ENCODE results near the gene SLC10A4. TPM values are rescaled to one million over a fixed set of nuclear protein-coding genes. Genes with fewer than 3 reads are reported as not detected.

SLC10A4 gene
- total RNA-seq, 1 donor from 2014 or later, result not detected

DNA sequence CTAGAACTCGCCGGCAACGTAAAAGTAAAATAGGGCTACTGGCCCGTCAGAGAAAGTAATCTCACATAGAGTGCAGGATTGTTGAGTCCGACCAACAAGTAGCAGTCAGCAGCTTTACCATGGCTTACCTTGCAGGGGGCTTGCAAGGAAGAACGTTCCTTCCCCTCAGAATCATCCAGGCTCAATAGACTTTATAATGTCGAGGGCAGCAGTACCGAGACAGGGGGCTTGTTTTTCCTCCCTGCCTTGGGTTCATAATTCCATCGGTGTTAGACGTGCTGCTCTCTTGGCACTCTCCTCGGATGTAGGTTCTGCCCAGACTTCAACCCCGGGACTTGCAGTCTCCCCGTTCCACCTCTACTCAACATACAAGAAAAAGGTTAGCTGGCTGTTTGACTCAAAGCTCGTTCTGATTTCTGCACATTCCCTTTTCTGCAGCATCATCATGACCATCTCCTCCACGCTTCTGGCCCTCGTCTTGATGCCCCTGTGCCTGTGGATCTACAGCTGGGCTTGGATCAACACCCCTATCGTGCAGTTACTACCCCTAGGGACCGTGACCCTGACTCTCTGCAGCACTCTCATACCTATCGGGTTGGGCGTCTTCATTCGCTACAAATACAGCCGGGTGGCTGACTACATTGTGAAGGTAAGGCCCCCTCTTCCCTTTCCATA, 1.5 kb downstream of the SLC10A4 start:
- DNase-seq (ENCODE audit: low read depth, low spot score), result no peak

DNA sequence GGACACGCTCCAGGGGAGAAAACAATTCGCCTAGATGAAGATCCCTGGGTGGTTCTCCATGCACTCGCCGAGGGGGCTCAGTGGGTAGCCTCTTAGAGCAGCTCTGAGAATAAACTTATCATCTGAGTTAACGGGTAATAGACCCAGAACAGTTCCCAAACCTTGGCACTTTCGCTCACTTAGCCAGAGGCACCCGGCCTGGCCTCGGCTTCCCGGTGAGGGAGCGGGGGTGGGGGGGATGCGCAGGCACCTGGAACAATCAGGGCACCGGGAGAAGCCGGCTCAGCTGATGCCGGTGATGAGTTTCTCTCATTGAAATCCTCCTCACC, 6.5 kb downstream of the SLC10A4 start:
- no peak for DNase-seq (ENCODE audit: low read depth, low spot score)

DNA sequence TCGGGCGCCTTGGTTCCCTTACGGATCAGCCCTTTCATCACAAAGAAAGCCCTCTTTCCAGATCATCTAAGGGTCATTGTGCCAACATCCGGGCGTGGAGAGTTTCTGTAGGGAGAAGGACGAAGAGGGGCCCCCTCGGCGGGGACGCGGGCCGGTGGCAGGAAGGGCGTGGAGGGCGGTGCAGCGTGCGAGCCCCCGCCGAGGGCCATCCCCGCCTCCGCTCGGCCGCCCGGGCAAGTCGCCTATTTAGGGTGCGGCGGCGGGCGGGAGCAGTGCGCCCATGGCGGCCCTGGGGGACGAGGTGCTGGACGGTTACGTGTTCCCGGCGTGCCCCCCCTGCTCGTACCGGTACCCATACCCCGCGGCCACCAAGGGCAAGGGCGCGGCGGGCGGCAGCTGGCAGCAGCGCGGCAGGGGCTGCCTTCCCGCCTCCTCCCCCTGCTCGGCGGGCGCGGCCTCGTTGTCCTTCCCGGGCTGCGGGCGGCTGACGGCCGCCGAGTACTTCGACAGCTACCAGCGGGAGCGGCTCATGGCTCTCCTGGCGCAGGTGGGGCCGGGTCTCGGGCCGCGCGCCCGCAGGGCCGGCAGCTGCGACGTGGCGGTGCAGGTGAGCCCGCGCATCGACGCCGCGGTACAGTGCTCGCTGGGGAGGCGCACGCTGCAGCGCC, 7.0 kb downstream of the SLC10A4 start, which contains the start of gene ZAR1:
Gene ZAR1 (plus strand): TSS at position 241 of the 668 bp plus-strand sequence. CDS start 40 bp downstream, at position 281.
- no peak for DNase-seq (ENCODE audit: low read depth, low spot score)

DNA sequence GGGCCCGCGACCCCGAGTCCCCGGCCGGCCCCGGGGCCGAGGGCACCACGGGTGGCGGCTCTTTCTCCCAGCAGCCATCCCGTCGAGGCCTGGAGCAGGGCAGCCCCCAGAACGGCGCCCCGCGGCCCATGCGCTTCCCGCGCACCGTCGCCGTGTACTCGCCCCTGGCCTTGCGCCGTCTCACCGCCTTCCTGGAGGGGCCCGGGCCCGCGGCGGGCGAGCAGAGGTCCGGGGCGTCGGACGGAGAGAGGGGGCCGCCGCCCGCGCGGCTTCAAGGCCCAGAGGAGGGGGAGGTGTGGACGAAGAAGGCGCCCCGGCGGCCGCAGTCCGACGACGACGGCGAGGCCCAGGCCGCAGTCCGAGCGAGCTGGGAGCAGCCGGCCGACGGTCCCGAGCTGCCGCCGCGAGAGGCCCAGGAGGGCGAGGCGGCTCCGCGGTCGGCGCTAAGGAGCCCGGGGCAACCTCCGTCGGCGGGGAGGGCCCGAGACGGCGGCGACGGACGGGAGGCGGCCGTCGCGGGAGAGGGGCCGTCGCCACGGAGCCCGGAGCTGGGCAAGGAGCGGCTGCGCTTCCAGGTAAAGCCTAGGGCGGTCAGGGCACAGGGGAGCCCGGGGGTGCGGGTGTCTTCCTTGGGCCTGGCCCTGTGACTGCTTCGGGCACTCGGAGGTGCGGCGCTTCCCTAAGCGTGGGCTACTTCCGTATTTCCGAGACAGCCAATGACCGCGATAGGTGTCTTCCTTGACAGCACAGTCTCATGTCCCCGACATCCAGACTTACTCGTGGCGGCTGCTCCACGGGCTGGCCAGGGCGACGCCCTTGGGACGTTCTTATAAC, 7.8 kb downstream of the SLC10A4 start:
- DNase-seq (ENCODE audit: low read depth, low spot score), result no peak

DNA sequence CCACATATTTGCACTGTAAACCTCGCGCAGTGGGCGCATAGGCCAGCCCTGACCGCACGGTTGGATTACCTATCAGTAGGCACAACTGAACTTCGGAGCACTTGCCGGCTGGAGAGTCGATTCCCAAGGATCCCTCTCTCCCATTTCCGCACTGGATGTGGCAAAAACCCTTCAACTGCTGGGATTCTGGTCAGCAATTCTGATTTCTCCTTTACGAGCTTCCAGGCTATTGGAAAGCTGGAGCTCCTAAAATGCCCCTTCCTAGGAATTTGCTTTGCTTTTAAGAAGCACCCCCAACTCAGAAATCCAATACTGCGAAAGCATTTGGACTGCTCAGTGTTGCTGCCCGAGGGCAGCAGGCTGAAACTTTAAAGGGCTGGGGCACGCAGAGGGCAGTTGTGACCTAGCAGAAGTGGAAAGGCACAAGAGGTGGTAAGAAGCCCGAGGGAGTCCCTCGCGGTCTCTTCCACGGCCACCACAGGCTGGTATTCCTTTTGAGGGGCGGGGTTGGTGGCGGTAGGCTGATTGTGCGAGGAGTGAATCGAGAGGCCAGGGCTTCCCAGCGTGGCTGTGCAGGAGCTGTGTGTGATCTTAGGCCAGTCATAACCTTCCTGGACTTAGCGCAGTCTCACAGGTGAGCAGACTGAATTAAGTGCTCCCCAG, 8.5 kb downstream of the SLC10A4 start:
- no peak for DNase-seq (ENCODE audit: low read depth, low spot score)

DNA sequence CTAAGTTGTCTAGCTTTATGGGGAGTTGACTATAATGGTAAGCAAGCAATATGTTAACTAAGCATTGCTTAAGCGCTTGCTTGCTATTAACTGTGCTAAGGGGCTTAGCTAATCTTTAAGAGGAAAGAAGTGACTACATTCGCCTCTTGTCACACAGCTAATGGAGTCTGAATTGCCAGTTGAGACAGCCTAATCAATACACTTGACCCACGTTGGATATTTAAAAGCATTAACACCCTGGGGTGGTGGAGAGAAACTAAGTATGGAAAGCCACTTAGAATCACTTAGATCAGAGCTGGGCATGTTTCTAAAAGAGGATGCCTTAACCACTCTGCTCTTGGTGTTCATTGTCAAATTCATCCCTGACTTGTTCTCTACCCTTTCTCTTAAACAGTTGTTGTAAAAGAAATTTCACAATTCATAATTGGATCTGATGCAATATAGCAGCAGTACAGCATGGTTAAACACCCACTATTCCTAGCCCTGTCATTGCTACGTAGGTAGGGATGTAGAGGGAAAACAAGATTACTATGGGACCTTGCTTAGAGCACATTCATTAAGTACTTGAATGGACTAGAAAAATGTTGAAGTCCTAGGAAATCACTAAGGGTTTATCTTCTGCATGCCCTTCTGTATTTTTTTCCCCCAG, 10.4 kb downstream of the SLC10A4 start:
- DNase-seq (ENCODE audit: low read depth, low spot score), result no peak

DNA sequence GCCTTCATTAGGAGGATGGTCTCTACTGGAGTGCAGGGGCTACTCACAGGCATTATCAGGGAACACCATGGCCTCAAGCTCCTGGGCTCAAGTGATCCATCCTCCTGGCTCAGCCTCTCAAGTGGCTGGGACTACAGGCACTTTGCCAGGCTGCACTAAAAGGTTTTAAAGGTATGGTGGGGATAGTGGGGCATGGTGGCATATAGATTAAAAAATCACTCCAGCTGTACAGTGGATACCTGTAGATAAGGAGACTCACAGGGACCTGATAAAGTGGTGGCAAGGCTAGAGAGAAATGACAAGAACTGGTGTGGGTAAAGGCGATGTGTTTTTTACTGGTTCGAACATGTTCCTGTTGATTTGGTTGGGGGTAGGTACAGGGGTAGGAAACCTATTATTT, 12.8 kb downstream of the SLC10A4 start:
- DNase-seq (ENCODE audit: low read depth, low spot score), result no peak

DNA sequence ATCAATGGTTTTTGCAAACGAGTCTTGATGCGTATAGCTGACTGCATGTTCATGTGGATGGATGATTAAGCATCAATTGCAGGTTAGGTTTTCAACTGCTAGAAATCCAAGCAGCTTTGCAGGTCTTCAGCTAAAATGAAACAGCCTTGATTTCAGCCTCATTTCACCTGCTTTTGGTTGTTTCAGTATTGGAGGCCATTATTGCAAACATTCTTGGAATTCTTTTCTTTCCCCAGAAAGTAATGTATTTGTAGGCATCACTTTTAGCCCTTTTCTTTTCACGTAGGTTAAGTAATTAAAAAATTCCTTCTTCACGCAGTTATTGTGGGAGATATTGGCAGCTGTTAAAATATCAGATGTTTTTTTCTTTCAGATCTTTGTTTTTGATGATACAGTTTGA, 15.8 kb downstream of the SLC10A4 start:
- DNase-seq (ENCODE audit: low read depth, low spot score), result no peak

DNA sequence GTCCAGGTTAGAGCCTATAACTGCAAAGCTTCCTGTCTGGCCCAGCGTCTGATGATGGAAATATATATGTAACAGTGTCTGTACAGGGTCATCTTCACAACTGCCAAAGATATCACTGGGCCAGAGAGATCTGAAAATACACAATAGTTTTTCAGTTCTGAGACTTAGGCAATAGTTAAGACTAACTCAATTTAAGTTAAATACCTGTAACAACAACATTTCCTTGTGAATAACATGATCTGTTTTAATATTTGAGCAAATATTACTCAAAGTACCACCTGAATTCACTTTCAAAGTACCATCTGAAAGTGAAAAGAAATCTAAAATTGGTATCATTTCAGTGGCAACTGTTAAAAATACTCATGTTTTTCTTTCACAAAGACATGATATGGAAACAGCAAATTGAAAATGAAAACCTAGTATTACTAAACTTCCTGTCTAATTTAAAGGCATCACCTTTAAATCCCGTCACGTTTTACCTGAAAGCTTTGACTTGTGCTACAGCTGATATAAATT, 16.5 kb downstream of the SLC10A4 start:
- DNase-seq (ENCODE audit: low read depth, low spot score), result no peak

DNA sequence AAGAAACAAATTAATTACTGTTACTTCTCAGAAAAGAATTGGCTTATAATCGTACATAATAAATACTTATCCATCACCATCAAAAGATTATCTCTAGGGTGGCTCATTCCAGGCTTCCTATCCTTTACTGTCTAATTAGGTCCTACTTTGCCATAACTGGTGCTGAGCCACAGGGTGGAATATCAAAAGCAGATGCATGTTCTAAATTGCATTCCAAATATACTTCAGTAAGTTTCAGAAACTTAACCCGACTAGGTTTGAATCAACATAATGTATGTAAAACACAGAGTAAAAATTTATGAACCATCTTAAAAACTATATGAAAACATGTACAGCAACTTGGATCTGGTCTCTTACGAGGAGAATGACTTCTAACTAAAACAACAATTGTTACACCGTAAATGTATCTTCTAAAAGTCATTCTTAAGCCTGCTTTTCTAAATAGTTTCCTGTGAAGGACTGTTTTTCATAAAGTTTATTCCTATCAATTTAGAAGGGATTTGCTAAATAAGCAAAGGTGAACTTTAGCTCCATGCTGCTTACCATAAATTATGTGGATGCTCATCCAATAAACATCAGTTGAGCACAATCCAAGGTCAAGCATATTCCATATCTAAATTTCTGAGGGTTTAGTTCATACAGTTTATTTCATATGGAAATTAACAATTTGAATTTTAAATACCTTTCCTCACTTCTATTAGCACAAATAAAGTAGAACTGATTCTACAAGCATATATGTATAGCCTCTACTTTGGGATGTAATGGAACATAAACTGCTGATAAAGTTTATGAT, 20.3 kb downstream of the SLC10A4 start:
- DNase-seq (ENCODE audit: low read depth, low spot score), result no peak

DNA sequence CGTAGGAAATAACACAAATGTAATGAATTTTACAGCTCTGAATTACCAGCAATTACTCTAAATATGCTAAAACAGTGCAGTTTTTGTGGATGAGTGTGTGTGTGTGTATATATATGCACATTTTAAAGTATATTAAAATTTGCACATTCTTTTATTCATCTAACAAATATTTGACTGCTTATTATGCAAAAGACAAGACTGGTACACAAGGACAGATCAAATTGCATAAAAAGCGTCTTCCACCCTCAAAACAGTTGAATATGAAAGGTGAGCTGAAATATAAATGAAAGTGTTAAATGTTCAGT, 20.8 kb downstream of the SLC10A4 start:
- DNase-seq (ENCODE audit: low read depth, low spot score), result no peak

DNA sequence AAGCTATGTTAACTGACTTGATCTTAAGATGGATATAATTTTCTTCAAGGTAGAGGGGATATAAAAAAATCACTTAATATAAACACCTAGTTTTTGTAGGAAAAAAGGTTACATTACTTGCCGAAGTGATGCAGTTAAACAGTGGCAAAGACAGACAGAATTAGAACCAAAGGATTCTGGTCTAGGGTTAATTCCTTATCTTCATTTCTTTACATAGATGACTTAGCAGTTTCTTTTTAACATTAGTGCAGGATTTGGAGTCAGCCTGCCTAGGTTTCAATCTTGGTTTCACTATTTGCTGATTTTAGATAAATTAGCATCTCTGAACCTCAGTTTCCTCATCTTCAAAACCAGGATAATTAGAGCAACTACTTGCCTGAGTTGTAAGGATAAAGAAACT, 21.2 kb downstream of the SLC10A4 start:
- no peak for DNase-seq (ENCODE audit: low read depth, low spot score)

DNA sequence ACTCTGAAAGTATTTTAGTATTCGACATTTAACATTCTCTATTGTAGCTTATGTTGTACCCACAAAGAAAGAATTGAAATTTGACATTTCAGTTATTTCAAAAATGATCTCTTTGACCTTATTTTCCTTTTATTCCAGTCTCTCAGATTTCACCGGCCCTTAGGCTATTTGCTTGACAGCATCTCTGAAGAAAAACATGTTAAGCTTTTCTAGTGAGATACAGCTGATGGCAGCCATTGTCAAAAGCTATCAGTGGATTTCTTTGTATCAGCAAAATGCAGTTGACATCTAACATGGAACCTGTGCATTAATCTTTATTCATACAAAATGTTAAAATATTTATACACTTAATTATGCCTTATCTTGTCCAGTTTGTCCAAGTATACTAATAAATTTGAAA, 23.6 kb downstream of the SLC10A4 start:
- DNase-seq (ENCODE audit: low read depth, low spot score), result no peak

DNA sequence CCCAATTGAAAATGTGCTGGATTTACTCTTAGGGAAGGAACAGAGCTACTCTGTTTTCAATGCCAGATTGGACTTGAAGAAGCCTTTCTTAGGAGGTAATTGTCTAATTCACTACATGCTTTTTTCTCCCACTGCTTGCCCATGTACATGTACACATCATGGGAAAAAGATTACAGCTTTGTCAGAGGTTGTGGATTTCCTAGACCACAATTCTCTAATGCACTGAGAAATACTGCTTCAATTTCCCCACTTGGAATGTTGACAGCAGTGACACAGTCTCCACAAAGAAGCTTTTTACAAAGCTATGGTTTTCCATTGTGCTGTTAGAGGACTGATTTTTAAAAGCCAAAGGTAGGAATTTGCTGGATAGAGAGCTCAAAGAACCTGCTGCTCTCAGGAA, 26.4 kb downstream of the SLC10A4 start:
- no peak for DNase-seq (ENCODE audit: low read depth, low spot score)

DNA sequence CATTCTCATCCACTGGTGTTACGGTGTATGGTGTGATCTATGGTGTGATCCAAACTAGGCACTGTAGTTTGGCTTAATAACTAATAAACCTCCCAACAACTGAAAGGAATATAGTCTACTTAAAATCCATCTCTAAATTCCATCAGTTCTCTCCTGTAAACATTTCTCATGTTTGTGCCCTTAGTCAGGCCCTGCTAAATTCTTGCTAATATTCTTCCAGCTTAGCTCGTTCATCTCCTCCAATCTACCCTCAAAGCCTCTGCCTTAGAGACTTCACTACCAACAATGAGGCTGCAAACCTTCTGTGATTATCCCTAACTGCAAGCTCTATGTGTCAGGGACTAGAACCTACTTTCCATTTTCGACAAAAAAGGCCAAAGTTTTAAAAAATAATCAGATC, 35.0 kb downstream of the SLC10A4 start:
- no peak for DNase-seq (ENCODE audit: low read depth, low spot score)

DNA sequence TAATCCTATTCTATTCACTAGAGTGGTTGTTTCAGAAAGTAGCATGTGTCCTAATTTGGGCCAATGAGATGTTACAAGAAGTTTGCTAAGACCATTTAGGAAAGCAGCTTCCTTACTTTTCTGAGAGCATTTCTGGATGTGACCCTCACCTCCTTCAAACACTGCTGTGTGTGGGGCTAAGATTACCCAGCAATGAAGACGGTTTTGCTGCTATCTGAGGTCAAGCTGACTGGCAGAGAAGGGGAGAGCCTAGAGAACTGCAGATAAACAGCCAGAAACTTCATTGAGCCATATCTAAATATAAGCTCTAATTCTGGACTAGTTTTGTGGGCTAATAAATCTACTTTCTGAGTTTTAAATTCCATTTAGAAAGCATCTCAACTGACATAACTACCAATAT, 43.3 kb downstream of the SLC10A4 start:
- DNase-seq (ENCODE audit: low read depth, low spot score), result no peak

DNA sequence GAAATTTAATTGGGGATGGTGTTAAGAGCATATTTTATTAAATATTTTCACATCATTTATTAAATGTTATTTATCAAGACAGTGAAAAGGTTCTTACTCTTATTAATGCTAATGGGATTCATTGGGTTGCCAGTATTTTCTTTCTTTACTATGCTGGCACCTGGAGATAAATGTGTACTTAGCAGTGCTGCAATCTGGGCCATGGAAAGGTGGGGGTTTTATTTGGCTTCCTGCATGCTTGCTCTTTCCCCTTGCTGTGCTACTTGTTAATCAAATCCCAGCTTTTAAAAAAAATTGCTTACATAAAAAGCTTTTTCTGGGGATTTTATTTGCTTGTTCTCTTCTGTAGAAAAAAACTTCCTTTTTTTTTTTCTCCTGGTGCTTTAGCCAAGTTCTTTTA, 55.2 kb downstream of the SLC10A4 start:
- no peak for DNase-seq (ENCODE audit: low read depth, low spot score)

All from pulmonary artery endothelial cell (primary cell).